HG02970 (cell line): ENCODE measurements around the gene SORBS2.

ENCODE experiments used
- ATAC-seq: cut with Tn5 transposase; IDR thresholded peaks from one replicate; pipeline ENCODE4 v1.9.1; 2021; ENCODE audit warnings: mild to moderate bottlenecking, moderate library complexity, moderate number of reproducible peaks; ENCODE audit not compliant: unreplicated experiment, low FRiP score

Gene SORBS2

GRCh38 chr4:185689407-185689806 lies 122.6 kb downstream of the SORBS2 start:
- ATAC-seq: no peak

- ATAC-seq: no peak
Measured at GRCh38 chr4:185685804-185686203, 126.2 kb downstream of the SORBS2 start.

DNA sequence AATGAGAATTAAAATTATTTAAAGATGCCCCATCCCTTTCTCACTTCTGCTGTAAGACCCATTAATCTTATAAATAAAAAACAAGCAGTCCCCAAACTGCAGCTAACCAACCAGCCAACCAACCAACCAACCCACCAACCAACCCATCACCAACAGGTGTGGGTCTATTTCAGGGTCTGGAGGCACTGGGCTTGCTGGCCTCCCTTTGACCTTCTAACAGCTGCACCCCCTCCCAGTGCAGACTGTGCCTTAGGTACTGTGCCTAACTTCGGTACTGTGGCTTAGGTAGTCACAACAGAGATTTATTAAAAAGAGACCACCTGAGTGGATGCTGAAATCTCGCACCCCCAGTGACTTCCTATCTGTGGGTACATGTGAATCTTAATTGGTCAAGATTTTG lies 128.1 kb downstream of the SORBS2 start:
- ATAC-seq: no peak

GRCh38 chr4:185683222-185683621 lies 128.8 kb downstream of the SORBS2 start:
- ATAC-seq: no peak

- no peak for ATAC-seq
Measured at GRCh38 chr4:185682236-185682635, 129.8 kb downstream of the SORBS2 start.

GRCh38 chr4:185681604-185682003 lies 130.4 kb downstream of the SORBS2 start:
- ATAC-seq: no peak

- no peak for ATAC-seq
Measured at GRCh38 chr4:185680617-185681016, 131.4 kb downstream of the SORBS2 start.

DNA sequence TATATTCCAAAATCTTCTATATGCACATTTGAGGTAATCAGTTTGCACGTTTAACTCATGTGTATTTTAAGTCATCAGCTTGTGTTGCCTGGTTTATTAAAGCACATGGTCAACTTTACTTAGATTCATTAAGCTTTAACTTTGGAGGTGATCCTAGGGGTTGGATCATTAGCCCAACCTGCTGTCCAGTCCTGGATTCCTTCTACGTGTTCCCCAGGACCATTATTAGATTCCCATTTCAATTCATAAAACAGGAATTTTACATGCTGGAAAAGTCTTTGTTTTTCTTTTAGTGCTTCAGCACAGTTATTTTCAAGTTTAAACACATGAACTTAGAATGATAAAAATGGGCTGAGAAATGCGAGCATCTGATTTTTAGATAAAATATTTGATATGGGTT lies 132.5 kb downstream of the SORBS2 start:
- no peak for ATAC-seq

GRCh38 chr4:185677637-185678314 lies 134.2 kb downstream of the SORBS2 start:
- ATAC-seq: no peak

DNA sequence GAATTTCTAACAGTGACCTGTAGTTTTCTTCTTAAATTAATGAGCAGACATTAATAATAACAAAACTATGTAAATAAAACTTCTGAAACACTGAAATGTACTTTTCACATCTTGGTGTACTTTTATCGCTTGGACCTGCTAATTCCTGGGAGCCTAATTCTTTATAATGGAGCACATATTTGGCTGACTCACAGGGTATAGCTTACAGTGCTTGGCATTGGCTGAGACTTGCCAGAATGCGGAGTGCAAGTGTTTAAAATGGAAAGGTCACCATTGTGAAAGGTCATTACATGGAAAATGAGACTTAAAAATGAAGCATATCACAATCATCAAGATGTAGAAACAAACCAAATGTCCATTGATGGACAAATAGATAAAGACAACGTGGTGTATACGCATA lies 139.4 kb downstream of the SORBS2 start:
- no peak for ATAC-seq

DNA sequence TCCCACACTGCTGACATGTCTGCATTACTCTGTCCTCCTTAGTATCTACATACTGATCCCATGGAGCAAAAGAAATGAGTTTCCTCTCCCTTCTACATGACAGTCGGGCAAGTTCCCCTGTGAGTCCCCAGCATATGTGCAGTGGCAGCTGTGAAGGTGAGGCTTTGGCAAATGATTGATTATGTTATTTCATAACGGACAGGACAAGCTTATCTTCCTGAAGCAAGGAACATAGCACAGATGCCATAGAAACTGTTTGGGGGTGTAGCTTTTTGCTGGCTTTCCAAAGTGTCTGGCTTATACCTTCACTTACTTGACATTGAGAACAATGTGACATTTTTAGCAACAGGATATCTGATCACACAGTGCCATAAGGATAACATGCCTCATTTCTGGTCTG lies 139.8 kb downstream of the SORBS2 start:
- ATAC-seq: no peak

DNA sequence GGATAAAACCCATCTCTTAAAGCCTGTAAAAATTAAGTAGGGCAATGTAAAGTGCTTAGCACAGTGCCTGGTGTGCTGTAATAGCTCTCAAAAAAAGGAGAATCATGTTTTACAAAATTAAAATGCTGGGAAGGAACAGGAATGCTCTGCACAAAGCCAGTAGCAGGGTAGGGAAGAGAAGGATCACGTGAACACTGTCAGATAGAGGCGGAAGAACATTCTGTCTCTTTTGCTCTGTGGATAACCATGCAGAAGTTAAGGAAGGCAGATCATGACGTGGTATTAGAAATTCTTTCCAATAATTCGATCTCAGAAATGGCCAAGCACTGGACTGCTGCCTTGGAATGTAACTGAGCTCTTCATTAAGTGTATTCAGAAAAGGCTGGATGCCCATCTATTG lies 140.5 kb downstream of the SORBS2 start:
- ATAC-seq: no peak

DNA sequence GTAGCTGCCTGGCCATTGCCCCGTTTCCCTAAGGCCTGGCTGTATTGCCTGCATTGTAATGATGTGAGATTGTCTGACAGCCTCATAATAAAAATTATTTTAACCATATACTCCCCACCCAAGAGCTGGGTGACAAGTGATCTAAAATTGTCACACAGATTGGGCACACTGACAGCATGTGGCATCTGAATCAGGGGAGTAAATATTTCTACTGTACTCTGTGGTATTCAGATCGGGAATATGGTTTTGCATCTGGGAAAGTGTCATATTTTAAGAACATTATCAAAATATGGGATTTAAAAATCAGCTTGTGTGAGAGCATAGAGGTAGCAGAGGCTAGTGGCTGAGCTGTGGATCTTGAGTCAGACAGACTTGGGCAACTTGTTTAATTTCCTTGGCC lies 140.9 kb downstream of the SORBS2 start:
- no peak for ATAC-seq

DNA sequence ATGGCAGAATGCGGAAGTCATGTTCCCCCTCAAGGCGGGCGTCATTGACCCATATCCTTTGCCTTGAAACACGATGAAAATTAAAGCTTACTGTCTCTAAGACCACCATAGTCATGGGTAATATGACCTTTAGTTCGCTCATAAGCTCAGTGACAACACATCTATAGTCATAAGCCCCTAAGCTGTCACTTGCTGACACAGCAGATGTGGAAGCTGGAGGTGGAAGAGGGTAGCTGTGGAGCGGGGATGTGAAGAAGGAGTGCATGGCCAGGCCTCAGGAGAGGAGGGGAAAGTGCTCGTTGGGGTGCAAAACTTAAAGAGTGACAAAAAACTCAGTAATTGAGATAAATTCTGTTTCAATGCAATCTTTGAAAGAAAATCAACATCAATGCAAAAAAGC lies 142.7 kb downstream of the SORBS2 start:
- ATAC-seq: no peak

GRCh38 chr4:185666156-185666555 lies 145.8 kb downstream of the SORBS2 start:
- ATAC-seq: no peak

DNA sequence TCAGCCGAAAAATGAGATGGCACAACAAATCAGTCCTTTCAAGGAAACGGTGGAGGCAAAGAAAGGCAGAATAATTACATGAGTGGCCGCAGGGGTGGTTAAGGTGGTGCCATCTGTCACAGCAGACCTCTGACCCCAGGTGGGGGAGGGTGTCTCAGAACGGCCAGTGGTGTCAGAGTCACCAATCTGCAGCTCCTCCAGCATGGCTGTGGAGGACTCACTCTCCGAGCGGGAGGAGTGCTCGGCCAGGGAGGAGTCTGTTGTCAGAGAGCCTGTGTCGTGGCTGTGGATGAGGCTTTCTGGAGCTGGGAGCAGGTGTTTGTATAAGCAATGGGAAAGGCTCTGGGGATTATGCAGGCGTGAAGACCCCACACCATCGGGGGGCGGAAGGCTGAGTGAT lies 146.3 kb downstream of the SORBS2 start:
- no peak for ATAC-seq

DNA sequence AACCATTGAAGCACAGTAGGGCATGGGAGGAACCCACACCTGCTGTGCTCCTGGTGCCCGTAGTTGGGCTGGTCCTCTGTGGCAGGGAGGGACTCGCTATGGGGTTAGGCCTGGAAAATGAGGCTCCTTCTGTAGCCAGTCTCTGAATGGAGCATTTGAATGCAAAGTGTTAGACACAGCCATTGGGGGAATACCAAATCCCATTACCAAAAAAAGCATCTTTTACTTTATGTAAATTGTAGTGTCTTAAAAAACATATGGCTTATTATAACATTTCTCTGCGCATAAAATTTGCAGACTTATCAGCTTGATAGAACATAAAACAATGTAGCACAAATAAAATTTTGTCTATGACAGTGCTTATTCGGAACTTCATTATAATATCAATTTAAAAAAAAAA lies 147.5 kb downstream of the SORBS2 start:
- ATAC-seq: no peak

DNA sequence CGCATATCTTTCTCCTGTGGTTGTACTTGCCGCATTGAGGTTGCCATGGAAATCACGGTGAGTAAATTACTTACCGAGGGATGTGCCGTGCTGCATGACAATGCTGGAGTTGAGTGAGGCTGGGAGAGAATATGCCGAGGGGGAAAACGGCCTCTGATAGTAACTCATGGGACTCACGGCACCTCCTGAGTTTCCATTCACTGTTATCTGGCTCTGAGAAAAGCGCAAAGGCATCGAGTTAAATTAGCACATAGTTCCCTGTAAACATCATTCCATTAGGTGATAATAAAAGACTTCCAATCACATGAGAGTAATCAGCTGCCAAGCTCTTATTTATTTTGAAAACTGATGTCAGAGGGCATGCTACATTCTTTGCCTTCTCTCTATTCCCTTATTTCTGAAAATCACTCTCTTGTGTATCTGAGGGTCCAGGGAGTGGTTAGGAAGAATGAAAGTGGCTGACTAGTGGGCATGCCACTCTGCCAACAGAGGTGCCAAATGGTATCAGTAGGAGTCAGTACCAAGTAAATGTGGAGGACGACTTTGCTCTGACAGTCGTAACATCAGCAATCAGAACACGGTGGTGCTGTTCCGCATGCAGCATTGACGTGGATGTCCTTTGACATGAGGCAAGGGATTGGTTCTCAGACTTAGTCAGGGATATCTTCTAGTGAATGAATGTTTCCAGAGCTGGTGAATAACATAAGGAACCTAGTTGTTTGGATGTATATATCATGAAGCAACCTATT lies 149.8 kb downstream of the SORBS2 start:
- no peak for ATAC-seq

DNA sequence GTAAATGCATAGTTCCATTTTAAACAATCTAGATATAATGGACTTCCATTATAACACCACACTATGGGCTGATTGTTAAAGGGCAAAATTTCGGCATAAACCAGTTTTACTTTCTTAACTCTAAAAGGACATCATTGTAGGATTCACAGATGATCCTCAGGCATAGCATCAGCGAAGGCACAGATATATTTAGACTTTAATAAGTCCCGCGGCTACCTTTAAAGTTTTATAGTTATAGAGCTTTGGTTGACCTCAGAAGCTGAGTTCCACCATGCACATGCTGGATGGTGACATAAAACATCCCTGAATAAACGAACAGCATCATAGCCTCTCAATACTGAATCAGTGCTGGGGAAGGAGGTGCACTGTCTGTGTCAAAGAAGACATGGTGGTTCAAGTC lies 151.7 kb downstream of the SORBS2 start:
- ATAC-seq: no peak

- no peak for ATAC-seq
Measured at GRCh38 chr4:185657699-185658098, 154.3 kb downstream of the SORBS2 start.

GRCh38 chr4:185657183-185657582 lies 154.8 kb downstream of the SORBS2 start:
- no peak for ATAC-seq

DNA sequence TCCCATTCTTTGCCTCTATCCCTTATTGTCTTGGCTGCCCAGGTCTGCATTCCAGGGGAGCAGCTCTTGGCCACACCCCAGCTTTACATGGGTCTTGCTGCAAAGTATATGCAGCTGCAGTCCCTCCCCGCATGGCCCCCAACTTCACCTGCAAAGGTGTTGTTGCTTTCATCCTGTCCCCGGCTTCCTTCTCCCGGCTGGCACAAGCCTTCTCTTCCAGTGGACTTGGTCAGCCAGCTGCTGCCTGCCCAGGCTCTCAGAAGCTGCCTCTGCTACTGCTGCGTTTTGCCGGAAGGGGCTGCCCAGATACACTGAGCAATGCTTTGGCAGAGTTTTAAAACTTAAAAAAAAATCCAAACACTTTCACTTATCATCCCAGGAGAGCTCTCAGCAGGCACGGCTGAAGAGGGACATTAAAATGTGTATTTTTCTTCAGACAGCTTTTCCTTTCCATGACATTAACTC lies 155.5 kb downstream of the SORBS2 start:
- ATAC-seq: no peak
